Panc1 (cell line): ENCODE measurements around the gene NOS1AP. TPM values are rescaled to one million over a fixed set of nuclear protein-coding genes. Genes with fewer than 3 reads are reported as not detected.

ENCODE experiments used
- ATAC-seq: fragments of 200-7000 bp; cut with Tn5 transposase; 2 replicates; pipeline ENCODE4 v1.9.1; 2020; ENCODE audit warnings: mild to moderate bottlenecking, moderate library complexity
- BruUV-seq: library from RNA; stranded (reverse); fragments of 400-500 nt; replicated peaks from 2 replicates; lab custom pipeline; 2021; lab: Mats Ljungman, UMichigan
- CTCF ChIA-PET: fragments of 300-600 bp; sonication (Branson Sonifier 250); formaldehyde crosslinking; loops from one replicate; lab custom pipeline; 2022; ENCODE audit warnings: antibody characterized with exemption; lab: Charles Lee
- POLR2A ChIA-PET: fragments of 300-600 bp; sonication (Branson Sonifier 250); formaldehyde crosslinking; loops from one replicate; lab custom pipeline; 2022; ENCODE audit warnings: antibody characterized with exemption; lab: Charles Lee
- DNase-seq: peaks from one replicate; pipeline ENCODE4 v3.0.0-alpha.2; 2010; ENCODE audit warnings: low read depth, low spot score
- H3K27ac ChIP-seq: 2 replicates; pipeline ENCODE4 v1.5.1; 2011; ENCODE audit warnings: mild to moderate bottlenecking, low read length, inconsistent platforms
- H3K27me3 ChIP-seq: fragments of 200-500 bp; sonication (Bioruptor generic); 2 replicates; pipeline ENCODE4 v1.6.0; 2014; ENCODE audit warnings: low read length, inconsistent platforms; ENCODE audit not compliant: control insufficient read depth, insufficient read depth
- H3K36me3 ChIP-seq: fragments of 200-500 bp; sonication (Bioruptor generic); 2 replicates; pipeline ENCODE4 v1.5.1; 2014; ENCODE audit warnings: inconsistent platforms, mild to moderate bottlenecking, low read length, moderate library complexity; ENCODE audit not compliant: control insufficient read depth, insufficient read depth
- H3K4me1 ChIP-seq: 2 replicates; pipeline ENCODE4 v1.5.1; 2011; ENCODE audit warnings: inconsistent platforms, mild to moderate bottlenecking, low read length, moderate library complexity; ENCODE audit not compliant: control insufficient read depth, insufficient read depth
- H3K4me3 ChIP-seq, 2 experiments: 2 replicates each; pipeline ENCODE4 v1.5.1; 2011 to 2012; ENCODE audit warnings: low read depth in 2 of 2, low read length in 2 of 2, mild to moderate bottlenecking in 2 of 2, inconsistent platforms in 1 of 2, moderate library complexity in 1 of 2
- H3K9me3 ChIP-seq: fragments of 200-500 bp; sonication (Bioruptor generic); 2 replicates; pipeline ENCODE4 v1.5.1; 2014; ENCODE audit warnings: low read depth, mild to moderate bottlenecking, inconsistent platforms, low read length, moderate library complexity; ENCODE audit not compliant: control insufficient read depth, insufficient read depth
- CTCF ChIP-seq: fragments of 450-650 bp; IDR thresholded peaks from 2 replicates; pipeline ENCODE4 v1.5.1; 2017; ENCODE audit warnings: mild to moderate bottlenecking
- POLR2AphosphoS5 ChIP-seq: IDR thresholded peaks from 2 replicates; pipeline ENCODE4 v1.6.1; 2012; ENCODE audit warnings: mild to moderate bottlenecking, low read depth, low read length, moderate library complexity
- SIN3A ChIP-seq: IDR thresholded peaks from 2 replicates; pipeline ENCODE4 v1.6.1; 2012; ENCODE audit warnings: low read depth, mild to moderate bottlenecking, low read length, moderate library complexity, borderline replicate concordance; ENCODE audit not compliant: insufficient read depth
- TCF7L2 ChIP-seq: IDR thresholded peaks from 2 replicates; pipeline ENCODE4 v1.6.1; 2011; ENCODE audit warnings: mild to moderate bottlenecking, low read depth, low read length, inconsistent platforms
- in situ Hi-C: cut with HindIII; loops from 2 replicates; pipeline ENCODE4 v1.10.0; 2016; ENCODE audit warnings: low sequenced_read_pairs, low pct_unique_long_range_greater_than_20kb
- intact Hi-C: fragments of 100-400 bp; cut with micrococcal nuclease; formaldehyde crosslinking; loops from one replicate; pipeline ENCODE4 v1.10.0; 2022; ENCODE audit not compliant: unreplicated experiment
- total RNA-seq: library from RNA; stranded (reverse); gene quantifications from one replicate; pipeline ENCODE4 v1.2.1, GENCODE V29; 2021; ENCODE audit not compliant: unreplicated experiment
- TF ChIP-seq, protein P1 (sequence below), 2 experiments: IDR thresholded peaks; 2 replicates each; pipeline ENCODE4 v1.6.1; 2011 to 2012; ENCODE audit warnings: low read depth in 2 of 2, control low read depth in 1 of 2, low read length in 1 of 2, mild to moderate bottlenecking in 1 of 2, moderate library complexity in 1 of 2; ENCODE audit not compliant: insufficient read depth in 1 of 2

Gene NOS1AP
- total RNA-seq, 1 experiment from 2014 or later: 27.9 TPM

DNA sequence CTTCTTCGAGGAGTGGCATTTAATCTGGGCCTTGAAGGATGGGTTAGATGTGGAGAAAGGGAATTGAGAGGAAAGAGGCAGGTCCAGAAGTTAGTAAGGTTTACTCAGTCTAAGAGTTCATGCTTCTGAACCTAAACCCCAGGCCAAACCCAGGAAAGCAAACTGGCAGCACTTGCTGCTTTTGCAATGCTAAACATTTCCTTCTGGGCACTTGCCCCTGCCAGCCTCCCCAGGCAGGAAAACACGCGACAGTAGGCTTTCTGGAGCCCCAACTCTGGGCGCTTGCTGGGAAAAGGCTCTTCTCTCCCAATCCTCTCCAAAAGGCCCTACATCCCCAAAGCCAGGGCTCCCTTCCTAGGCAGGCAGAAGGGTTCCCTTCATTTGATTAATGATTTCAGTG is 48.4 kb upstream of the NOS1AP start:
- no peak for DNase-seq

DNA sequence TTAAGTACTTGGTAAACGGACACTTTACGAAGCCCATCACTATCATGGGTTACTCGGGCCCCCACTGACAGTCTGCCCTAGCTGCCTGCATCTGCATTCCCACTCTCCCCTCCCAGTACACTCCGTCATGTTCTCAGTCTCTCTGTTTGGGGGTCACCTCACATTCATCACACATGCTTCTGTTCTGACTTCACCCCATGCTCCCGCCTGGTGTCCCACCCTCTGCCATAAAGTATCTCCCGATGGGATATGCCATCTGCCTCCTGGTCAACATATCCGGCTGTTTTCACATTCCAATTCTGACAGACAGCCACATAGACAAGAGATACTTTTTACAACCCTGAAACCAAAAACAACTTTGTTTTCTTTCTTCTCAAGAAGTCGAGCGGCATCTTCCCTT is 46.9 kb upstream of the NOS1AP start:
- ChIA-PET CTCF (interaction anchor here (2.4 kb wide), 1 partner anchor 14 kb away, joined by 16 read pairs; no protein-coding TSS in a partner anchor), POLR2A (no interaction called here)
- DNase-seq: no peak
- H3K36me3 ChIP-seq: no peaks in the 10 kb centered on the region; the same call in 1 of the 2 replicates
- no peak overlapping the region for H3K27ac ChIP-seq
- H3K27me3 ChIP-seq: peaks cover 7% of the 10 kb centered on the region; the same call in 1 of the 2 replicates
- no TSS peak for BruUV-seq
- TF ChIP-seq SIN3A (no peak), POLR2AphosphoS5 (no peak), CTCF (no peak), TCF7L2 (no peak)
- TF ChIP-seq, protein P1, sequence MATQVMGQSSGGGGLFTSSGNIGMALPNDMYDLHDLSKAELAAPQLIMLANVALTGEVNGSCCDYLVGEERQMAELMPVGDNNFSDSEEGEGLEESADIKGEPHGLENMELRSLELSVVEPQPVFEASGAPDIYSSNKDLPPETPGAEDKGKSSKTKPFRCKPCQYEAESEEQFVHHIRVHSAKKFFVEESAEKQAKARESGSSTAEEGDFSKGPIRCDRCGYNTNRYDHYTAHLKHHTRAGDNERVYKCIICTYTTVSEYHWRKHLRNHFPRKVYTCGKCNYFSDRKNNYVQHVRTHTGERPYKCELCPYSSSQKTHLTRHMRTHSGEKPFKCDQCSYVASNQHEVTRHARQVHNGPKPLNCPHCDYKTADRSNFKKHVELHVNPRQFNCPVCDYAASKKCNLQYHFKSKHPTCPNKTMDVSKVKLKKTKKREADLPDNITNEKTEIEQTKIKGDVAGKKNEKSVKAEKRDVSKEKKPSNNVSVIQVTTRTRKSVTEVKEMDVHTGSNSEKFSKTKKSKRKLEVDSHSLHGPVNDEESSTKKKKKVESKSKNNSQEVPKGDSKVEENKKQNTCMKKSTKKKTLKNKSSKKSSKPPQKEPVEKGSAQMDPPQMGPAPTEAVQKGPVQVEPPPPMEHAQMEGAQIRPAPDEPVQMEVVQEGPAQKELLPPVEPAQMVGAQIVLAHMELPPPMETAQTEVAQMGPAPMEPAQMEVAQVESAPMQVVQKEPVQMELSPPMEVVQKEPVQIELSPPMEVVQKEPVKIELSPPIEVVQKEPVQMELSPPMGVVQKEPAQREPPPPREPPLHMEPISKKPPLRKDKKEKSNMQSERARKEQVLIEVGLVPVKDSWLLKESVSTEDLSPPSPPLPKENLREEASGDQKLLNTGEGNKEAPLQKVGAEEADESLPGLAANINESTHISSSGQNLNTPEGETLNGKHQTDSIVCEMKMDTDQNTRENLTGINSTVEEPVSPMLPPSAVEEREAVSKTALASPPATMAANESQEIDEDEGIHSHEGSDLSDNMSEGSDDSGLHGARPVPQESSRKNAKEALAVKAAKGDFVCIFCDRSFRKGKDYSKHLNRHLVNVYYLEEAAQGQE (IDR thresholded peaks at IDR 0.05; ENCODE audit: insufficient read depth in 1 of 2, low read depth in 2 of 2, low read length in 1 of 2): no peak
- no peak for ATAC-seq
- peaks cover 3% of the 10 kb centered on the region for H3K4me1 ChIP-seq
- in situ Hi-C loops: no loop called here
- intact Hi-C loops: no loop called here
- H3K9me3 ChIP-seq: no peaks in the 10 kb centered on the region
- no peak overlapping the region for H3K4me3 ChIP-seq

More for the DNA sequence above, 48.4 kb upstream of the NOS1AP start:
- intact Hi-C loops (no loop called here), in situ Hi-C loops (no loop called here)
- no peak overlapping the region for H3K27ac ChIP-seq
- no peak overlapping the region for H3K4me3 ChIP-seq
- no peaks in the 10 kb centered on the region for H3K9me3 ChIP-seq
- BruUV-seq: no TSS peak
- TF ChIP-seq TCF7L2 (no peak), POLR2AphosphoS5 (no peak), SIN3A (no peak), CTCF (no peak)
- TF ChIP-seq, protein P1 (IDR thresholded peaks at IDR 0.05; ENCODE audit: insufficient read depth in 1 of 2, low read depth in 2 of 2, low read length in 1 of 2): no peak
- peaks cover 7% of the 10 kb centered on the region; the same call in 1 of the 2 replicates for H3K27me3 ChIP-seq
- H3K36me3 ChIP-seq: no peaks in the 10 kb centered on the region; the same call in 1 of the 2 replicates
- ATAC-seq: no peak
- H3K4me1 ChIP-seq: peaks cover 3% of the 10 kb centered on the region
- CTCF ChIA-PET: interaction anchor here (0.7 kb wide), 1 partner anchor 47 kb away, joined by 5 read pairs; no protein-coding TSS in a partner anchor
- POLR2A ChIA-PET: no interaction called here
